ENCODE measurements around the gene IL17B.
"Not testable (repeated sequence)": the region's sequence is repeated elsewhere in the genome, so short reads cannot be mapped to it uniquely, and the experiment has no call there.

Gene IL17B

GRCh38 chr5:149403923-149404745 lies 25.0 kb upstream of the IL17B start:
- DNase-seq (ENCODE audit: low read depth in 2 of 2, low spot score in 1 of 2) = no peak

GRCh38 chr5:149402291-149402690 lies 23.2 kb upstream of the IL17B start:
- no peak for DNase-seq (ENCODE audit: low read depth in 2 of 2, low spot score in 1 of 2)

DNA sequence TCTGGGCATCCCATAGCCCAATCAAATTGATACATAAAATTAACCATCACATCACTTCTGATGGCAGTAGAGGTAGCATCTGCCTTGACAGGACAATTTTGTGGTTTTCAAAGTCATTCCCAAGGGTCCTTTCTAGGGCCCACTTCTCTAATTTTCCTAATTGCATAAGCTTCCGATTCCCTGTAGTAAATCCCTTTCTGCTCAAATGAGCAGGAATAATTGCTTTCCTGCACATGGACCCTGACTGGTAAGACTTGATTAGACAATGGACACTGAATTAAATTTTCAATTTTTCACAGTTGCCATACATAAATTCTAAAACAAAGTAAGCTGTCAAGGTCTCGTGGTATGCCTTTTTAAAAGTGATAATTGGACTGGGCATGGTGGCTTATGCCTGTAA lies 22.0 kb upstream of the IL17B start:
- no peak for DNase-seq (ENCODE audit: low read depth in 2 of 2, low spot score in 1 of 2)

GRCh38 chr5:149400304-149400703 lies 21.2 kb upstream of the IL17B start:
- no peak for DNase-seq (ENCODE audit: low read depth in 2 of 2, low spot score in 1 of 2)

- DNase-seq (ENCODE audit: low read depth in 2 of 2, low spot score in 1 of 2) = no peak
These were observed 20.7 kb upstream of the IL17B start for GRCh38 chr5:149399775-149400174.

- not testable (repeated sequence) for DNase-seq (ENCODE audit: low read depth in 2 of 2, low spot score in 1 of 2)
These were observed 19.7 kb upstream of the IL17B start for GRCh38 chr5:149398747-149399266.

- DNase-seq (ENCODE audit: low read depth in 2 of 2, low spot score in 1 of 2) = no peak
These were observed 18.4 kb upstream of the IL17B start for GRCh38 chr5:149397530-149397929.

DNA sequence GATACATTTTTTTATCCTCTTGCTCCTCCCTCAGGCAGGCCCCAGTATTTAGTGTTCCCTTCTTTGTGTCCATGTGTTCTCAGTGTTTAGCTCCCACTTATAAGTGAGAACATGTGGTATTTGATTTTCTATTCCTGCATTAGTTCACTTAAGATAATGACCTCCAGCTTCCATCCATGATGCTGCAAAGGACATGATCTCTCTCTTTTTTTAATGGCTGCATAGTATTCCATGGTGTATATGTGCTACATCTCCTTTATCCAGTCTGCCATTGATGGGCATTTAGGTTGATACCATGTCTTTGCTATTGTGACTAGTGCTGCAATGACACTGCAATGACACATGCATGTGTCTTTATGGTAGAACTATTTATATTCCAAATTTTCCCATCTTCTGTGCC lies 15.9 kb upstream of the IL17B start:
- DNase-seq (ENCODE audit: low read depth in 2 of 2, low spot score in 1 of 2) = not testable (repeated sequence)

DNA sequence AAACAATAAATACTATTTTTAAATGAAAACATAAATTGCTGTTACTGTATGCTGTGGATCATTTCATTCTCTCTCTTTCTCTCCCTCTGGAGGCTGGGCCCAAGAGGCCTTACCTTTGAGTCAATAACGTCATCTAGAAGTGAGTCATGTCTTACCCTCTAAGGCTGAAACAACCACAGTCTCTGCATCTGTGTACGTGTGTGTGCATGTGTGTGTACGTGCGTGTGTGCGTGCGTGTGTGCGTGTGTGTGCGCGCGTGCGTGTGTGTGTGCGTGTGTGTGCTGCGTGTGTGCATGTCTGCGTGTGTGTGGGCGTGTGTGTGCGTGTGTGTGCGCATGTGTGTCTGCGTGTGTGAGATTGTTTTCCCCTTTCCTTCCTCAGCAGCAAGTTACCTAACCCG lies 13.6 kb upstream of the IL17B start:
- no peak for DNase-seq (ENCODE audit: low read depth in 2 of 2, low spot score in 1 of 2)

DNA sequence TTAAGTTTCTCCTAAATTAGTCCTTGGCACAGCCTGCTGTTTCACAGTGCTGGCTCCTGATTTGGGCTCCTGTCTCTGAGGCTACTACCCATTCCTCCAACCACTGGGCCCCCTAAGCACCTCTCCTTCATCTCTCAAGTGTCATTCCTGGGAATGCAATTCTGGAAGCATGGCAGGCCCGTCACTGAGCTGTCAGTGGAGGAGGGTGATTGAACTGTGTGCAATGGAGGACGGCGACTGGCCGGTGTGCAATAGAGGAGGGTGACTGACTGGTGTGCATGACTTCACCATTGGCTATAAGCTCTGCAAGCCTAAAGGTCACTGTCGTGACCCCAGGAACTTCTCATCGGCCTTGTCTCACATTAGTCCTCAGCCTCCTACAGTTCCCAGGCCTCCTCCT lies 12.4 kb upstream of the IL17B start:
- no peak for DNase-seq (ENCODE audit: low read depth in 2 of 2, low spot score in 1 of 2)

DNA sequence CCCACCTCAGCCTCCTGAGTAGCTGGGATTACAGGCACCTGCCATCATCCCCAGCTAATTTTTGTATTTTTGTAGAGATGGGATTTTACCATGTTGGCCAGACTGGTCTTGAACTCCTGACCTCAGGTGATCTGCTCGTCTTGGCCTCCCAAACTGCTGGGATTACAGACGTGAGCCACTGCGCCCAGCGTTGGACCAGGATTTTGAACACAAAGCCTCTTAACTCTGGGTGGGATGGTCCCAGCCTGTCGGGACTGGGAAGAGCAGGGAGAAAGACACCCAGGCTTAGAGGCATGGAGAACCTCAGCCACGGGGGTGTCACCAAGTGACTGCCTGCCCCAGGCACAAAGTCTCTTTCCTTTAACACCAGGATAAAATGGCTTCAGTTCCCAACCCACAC lies 12.0 kb upstream of the IL17B start:
- DNase-seq (ENCODE audit: low read depth in 2 of 2, low spot score in 1 of 2) = not testable (repeated sequence)

DNA sequence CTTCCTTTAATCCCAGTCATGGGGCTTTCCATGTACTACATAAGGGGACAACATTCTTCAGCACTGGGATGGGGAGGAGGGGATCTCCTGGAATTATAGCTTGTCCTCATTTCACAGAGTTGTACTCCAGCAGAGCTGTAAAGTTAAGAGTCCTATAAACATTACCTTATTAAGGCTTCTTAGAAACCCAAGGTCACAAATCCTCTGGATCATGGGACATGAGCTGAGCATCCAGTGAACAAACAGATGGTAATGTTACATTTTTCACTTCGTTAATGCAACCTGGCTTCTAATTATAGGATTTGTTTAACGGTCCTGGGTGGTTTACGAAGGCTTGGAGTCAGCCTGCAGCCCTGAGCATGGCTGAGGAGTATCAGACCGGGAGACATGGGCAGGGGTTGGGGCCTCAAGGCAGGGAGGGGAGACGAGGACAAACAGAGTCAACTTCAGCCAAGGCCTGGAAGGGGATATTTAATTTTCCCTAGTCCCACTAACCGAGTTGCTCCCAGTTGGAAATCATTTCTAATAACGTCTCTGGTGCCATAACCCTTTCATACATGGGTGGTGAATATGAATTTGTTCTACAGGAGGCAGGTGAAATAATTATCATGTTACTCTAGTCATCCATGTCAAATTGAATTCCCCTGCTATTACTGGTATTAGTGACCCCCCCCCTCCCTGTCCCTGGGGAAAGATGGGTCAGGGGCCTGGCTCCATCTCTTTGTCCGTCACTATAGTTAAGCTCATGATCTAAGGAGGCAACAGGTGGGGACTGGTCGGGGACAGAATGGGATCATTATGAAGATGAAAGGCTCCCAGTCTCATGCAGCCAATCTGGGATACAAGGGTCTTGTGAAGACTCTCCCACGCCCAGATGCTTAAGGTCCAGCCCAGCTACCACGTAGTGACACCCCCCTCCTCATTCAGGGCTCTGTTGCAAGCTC lies 10.7 kb upstream of the IL17B start:
- DNase-seq (ENCODE audit: low read depth in 2 of 2, low spot score in 1 of 2) = no peak

- DNase-seq (ENCODE audit: low read depth in 2 of 2, low spot score in 1 of 2) = no peak
These were observed 9.6 kb upstream of the IL17B start for GRCh38 chr5:149388498-149389190.

GRCh38 chr5:149387982-149388381 lies 8.9 kb upstream of the IL17B start:
- no peak for DNase-seq (ENCODE audit: low read depth in 2 of 2, low spot score in 1 of 2)

DNA sequence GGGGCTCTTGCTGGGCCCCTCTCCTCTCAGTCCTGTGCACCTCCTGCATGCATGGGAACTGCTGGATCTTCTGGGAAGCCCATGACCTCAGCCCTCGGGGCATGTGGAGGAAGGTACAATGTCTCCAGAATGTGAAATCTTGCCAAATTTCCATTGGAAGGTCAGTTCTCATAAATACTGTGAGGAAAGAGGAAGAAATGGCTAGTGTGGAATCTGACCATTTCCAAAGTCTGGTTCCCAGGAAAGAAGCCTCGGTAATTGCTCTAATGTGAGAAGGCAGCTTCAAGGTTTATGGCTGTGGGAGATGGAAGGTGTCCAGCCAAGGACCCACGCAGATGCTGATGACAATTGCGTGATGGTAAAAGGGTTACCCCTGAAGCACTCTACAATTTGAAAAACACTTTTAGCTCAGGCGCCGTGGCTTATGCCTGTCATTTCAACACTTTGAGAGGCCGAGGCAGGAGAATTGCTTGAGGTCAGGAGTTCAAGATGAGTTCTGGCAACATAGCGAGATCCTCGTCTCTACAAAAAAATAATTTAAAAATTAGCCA lies 8.1 kb upstream of the IL17B start:
- DNase-seq (ENCODE audit: low read depth in 2 of 2, low spot score in 1 of 2) = no peak

DNA sequence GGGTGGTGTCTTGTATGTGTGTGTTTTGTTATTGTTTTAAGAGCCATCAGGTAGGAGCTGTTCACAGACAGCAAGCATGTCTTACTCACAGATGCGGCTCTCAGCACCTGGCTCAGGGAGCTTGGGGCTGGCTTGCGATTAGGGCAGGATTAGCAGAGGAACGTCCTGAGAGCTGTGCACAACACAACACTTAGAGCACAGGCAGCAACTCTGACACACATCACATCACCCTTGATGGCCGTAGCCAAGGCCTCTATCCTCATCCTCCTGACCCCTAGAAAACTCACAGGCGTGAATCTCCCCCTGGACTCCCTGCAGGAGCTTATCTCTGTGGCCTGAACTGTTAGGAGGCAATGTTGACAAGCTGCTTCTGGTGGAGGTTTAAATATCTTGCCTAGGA lies 7.1 kb upstream of the IL17B start:
- DNase-seq (ENCODE audit: low read depth in 2 of 2, low spot score in 1 of 2) = no peak

GRCh38 chr5:149383399-149383798 lies 4.3 kb upstream of the IL17B start:
- no peak for DNase-seq (ENCODE audit: low read depth in 2 of 2, low spot score in 1 of 2)

- no peak for DNase-seq (ENCODE audit: low read depth in 2 of 2, low spot score in 1 of 2)
These were observed 3.6 kb upstream of the IL17B start for GRCh38 chr5:149382517-149383220.

GRCh38 chr5:149381986-149382338 lies 2.9 kb upstream of the IL17B start:
- peak; percentile 51 to 54 for DNase-seq (ENCODE audit: low read depth in 2 of 2, low spot score in 1 of 2)

DNA sequence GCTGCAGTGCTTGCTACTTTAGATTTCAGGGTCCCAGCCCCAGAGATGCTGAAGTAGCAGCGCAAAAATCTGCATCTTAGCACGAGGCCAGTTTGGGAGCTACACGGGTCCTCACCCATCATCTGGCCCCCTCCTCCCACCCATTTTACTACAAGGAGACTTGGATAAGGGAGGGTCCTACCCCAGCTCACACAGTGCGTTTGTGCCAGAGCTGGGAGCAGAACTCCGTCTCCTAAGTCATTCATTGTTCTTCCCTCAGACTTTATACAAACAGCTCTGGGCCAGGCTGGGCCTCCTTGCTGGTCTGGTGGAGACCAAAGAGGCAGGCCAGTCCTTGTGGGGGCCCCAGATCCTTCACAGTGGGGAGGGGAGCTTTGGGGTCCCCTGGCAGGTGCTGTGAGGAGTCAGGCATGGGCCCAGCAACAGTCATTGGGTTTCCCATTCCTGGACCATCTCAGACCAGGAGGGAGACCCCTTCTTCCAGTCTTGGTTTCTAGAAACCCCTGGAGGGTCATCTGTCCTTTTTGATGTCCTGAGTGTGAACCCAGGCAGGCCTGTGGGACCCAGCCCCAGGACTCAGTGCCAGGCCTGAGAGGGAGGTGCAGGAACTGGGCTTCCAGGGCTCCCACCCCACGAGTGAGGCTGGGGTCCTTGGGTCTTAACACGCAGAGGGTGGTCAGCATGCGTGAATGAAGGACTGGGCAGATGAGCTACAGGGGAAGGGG lies 2.3 kb upstream of the IL17B start:
- no peak for DNase-seq (ENCODE audit: low read depth in 2 of 2, low spot score in 1 of 2)
